NOMO-1 treated with DMSO at 0.1 percent for 48 hours (cell line): ENCODE results near the gene CNDP1.
A peak's percentile ranks its signal among the peaks of the same experiment; 100 is the strongest.
"Not testable (repeated sequence)": the region's sequence is repeated elsewhere in the genome, so short reads cannot be mapped to it uniquely, and the experiment has no call there.

ENCODE experiments used
- DNase-seq: peaks from one replicate; lab custom pipeline; 2025; ENCODE audit not compliant: unreplicated experiment; lab: John Stamatoyannopoulos, UW

The CNDP1 gene

GRCh38 chr18:74534150-74534969 is at the start of gene CNDP1:
Gene CNDP1 (plus strand): TSS chr18:74534500. CDS start chr18:74534668, 168 bp downstream.
- no peak for DNase-seq

- no peak for DNase-seq
These were observed 48.0 kb upstream of the CNDP1 start for GRCh38 chr18:74486119-74486849.

- DNase-seq: no peak
These were observed 45.9 kb upstream of the CNDP1 start for GRCh38 chr18:74488354-74488753.

DNA sequence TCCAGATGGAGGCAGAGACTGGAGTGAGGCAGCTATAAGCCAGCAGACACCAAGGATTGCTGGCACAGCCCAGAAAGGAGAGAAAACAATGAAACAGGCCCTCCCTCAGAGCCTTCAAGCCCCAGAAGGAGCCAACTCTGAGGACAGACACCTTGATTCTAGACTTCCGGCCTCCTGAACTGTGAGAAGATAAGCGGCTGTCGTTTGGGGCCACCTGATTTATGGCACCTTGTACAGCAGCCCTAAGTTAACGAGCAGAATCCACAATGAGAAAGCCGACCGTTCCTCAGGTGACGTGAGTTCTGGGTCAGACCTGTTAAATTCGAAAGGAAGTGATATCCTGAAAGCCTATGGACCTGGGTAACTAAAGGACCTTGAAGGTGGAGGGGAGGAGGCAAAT is 45.4 kb upstream of the CNDP1 start:
- DNase-seq: no peak

- no peak for DNase-seq
These were observed 44.6 kb upstream of the CNDP1 start for GRCh38 chr18:74489676-74490075.

GRCh38 chr18:74492259-74492658 is 42.0 kb upstream of the CNDP1 start:
- DNase-seq: no peak

DNA sequence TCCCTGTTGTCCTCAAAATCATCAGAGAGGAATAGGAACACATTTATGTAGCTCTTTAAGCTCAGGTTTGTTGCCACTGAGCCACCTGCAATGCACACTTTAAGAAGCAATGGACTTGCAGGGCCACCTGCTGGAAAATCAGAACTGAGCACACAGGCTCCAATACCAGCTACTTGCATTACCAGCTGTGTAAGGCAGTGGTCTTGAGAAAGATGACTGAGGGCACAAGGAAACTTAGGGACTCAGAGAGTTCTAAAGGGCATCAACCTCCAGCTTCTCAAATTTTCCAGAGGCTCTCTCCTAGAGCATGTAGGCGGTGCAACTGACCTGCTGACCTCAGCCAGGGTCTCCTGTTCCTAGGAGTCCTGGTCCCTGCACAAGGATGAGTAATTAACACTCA is 40.6 kb upstream of the CNDP1 start:
- DNase-seq: peak; percentile 69

DNA sequence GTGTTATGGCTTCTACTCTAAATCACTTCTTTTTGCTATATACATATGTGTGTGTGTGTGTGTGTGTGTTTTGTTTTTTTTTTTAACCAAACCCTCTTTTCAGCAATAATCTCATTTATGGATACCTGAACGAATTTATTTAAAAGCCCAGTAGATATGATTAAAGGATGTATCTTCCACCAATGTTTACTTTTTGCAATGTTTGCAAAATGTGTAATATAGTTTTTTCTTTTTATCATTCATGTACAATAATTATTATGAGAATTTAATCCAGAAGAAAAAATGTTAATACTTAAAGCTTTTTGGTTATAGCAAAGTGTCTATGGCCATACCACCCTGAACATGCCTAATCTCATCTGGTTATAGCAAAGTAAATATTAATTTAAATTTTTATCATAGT is 39.8 kb upstream of the CNDP1 start:
- no peak for DNase-seq

DNA sequence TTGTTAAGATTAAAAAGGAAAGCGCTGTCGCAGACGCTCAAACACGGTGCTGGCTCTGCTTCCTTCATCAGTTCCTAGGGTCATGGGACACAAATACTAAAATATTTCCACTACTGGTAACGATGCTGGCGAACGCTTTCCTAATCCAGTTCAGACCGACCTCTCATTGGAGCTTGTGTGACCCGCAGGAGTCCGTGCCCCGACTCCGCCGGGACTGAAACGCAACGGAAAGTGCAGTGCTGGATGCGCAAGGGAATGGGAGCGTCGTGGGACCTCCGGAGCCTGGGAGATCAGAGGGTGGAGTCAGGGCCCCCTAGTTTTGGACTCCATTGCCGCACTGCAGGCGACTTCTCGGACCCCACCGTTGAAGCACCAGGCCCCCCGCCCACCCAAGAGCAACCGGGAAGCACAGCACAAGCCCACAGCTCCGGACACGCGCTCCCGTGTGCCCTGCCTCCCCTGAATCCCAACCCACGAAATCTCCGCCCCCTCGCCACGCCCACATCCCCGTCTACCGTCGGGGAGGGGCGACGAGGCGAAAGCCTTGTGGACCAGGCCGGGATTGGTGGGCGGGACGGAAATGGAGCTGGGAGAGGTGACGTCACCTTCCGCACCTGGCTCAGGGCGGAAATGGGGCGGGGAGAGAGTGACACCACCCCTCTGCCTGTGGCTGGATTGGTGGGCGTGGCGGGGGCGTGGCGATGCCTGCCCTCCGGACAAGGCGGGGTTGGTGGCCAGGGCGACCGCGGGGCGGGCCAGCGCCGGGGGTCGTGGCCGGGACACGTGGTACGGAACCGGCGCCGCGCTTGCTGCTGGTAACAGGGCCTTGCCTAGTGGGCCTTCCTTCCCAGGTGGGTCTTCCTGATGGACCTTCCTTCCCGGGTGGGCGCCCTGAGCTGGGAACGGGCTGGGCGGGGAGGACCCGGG is 38.5 kb upstream of the CNDP1 start, which contains the start of gene CNDP2:
CNDP2 (plus strand) TSS at position 783 of the 927 bp plus-strand sequence. CDS start 3,611 bp downstream, outside the sequence.
- peak; percentile 96 for DNase-seq

DNA sequence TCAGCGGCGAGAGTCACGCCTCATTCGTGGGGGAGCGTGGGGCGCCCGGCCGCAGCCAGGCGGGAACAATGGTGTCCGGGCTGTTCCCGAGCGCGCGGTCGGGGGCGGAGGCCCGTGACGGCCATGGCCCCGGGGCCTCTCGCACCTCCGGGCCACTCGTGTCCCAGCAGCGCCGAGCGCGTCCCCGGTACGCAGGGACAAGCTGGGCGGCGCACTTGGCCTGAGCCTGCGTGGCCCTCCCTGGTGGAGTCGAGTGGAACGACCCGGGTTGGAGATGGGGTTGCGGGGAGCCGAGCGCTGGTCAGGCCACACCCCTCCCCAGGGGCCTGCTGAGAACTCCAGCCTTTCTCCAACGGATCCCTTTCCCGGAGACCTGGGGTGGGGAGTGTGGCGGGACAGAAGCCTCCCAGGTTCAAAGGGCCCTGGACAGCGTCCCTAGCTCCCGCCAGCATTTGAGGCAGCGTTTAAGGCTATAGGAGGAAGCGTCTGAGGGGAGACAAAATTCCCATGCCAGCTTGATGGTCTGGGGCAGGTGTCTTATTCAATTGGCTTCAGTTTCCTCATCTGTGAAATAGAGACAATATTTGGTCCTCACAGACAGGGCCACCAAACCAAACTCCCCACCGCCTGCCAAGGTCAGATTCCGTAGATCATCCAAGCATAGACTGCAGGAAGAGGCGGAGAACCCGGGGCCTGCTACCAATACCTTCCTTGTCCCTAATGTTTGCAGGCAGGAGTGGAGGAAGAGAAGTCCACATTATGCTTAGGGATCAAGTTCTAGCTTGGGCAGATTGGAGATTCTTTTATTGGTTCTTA is 37.6 kb upstream of the CNDP1 start:
- DNase-seq: peak; percentile 21

GRCh38 chr18:74497324-74497676 is 37.0 kb upstream of the CNDP1 start:
- DNase-seq: no peak

DNA sequence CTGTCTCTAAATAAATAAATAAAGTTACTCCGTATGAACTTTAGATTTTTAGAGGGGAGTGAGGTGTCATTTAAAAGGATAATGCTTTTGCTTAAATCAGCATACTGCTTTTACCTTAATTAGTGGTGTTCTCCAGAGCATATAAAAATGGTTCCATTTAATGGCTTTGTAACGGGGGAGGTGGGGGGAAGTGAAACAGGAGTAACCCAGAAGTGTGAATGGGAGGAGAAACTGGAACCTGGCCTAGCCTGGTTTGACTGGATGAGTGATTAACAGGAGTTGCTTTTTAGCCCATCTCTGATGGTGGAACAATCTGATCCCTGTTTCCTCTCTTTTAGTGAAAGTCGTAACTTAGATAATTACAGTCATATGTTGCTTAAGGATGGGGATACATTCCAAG is 36.5 kb upstream of the CNDP1 start:
- peak; percentile 52 for DNase-seq

DNA sequence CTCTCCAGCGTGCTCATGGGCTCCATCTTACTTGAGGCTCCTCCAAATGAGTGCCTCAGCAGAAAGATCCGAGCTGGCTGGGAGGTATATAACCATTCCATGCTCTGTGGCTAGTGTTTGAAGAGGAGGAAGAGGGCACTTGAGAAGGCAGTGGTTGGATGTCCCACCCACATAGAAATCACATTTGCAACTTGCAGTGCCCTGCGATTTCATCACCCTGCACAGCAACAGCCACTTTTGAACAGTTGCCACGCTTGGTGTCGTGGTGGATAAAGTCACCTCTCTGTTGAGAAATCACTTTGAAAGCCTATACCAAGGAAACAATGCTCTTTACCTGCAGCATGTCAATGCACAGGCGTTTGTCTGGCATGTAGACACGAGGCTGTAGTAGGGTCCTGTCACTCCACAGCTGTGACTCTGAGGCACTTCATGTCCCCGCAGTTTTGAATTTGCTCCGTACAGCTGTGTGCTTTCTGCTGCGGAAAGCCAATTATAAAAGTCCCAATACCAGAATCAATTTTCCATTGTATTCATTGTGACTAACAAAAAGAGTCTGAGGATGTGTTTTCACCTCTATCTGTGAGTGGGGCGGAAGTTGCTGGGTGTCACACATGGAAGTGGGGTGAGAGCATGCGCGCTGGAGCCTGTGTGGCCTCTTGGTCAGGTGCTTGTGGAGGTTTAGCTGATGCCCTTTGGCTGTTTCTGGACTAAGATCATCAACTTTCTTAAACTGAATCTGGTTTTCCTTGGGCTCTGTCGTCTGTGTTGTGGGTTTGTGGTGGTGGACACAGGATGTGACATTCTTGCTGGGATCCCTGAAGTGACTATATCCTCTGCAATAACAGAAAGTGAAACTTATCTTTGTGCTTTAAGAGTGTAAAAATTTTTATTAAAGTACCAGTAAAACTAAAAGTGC is 35.3 kb upstream of the CNDP1 start:
- peak; percentile 69 for DNase-seq

GRCh38 chr18:74499633-74500032 is 34.7 kb upstream of the CNDP1 start:
- peak; percentile 72 for DNase-seq

- DNase-seq: peak; percentile 15
These were observed 33.9 kb upstream of the CNDP1 start for GRCh38 chr18:74500372-74500771.

DNA sequence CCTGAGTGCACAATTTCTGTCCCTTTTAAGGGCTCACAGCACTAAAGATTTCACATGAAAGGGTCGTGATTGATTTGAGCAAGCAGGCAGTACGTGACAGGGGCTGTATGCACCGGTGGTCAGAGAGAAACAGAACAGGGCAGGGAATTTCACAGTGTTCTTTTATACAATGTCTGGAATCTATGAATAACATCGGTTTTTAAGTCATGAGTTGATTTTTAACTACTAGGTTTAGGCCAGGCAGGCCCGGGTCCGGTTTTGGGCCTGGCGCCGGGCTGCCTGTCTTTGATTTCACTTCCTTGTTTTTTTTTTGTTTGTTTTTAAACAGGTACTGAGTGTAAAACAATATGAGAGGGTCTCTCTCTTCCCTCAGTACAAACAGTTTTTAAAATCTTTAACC is 33.5 kb upstream of the CNDP1 start:
- DNase-seq: not testable (repeated sequence)

DNA sequence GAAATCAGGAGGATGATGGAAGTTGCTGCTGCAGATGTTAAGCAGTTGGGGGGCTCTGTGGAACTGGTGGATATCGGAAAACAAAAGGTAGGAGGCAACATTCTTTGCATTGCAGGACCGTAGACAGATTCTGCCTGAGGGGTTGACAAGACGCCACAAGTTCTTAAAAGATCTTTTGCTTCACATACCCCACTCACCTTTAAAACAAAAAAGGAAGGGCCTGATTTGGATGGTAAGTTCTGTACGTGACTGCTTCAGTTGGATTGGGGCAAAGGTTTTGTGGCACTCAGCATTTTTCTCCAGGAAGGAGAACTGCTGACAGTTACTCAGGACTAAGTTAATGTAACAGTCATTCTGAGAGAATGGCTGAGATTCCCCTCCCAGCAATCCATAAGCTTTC is 32.9 kb upstream of the CNDP1 start:
- no peak for DNase-seq

- DNase-seq: no peak
These were observed 31.2 kb upstream of the CNDP1 start for GRCh38 chr18:74503137-74503536.

DNA sequence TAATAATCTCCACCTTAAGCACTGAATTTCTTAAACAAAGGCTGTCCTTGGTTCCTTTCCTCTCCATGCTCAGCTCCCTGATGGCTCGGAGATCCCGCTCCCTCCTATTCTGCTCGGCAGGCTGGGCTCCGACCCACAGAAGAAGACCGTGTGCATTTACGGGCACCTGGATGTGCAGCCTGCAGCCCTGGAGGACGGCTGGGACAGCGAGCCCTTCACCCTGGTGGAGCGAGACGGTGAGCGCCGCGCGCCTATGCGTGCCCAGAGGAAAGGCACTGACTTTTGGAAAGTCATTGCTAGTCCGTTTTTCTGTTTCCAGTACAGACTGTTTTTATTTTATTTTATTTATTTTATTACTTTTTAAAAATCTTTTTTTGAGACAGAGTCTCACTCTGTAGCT is 28.5 kb upstream of the CNDP1 start:
- DNase-seq: no peak
